Right lobe of liver (tissue), 6 donors: ENCODE data around the gene ZNF620. TPM values are rescaled to one million over a fixed set of nuclear protein-coding genes. Genes with fewer than 3 reads are reported as not detected.
"Not testable (repeated sequence)": the region's sequence is repeated elsewhere in the genome, so short reads cannot be mapped to it uniquely, and the experiment has no call there.

Experiments used
- ATAC-seq, 4 donors: fragments of 200-7000 bp; cut with Tn5 transposase; one replicate each; pipeline ENCODE4 v1.9.1; 2020; ENCODE audit warnings: mild to moderate bottlenecking in 4 of 4, moderate library complexity in 4 of 4
- DNase-seq, 3 donors: peaks; one replicate each; pipeline ENCODE4 v3.0.0-alpha.2; 2020
- H3K27ac ChIP-seq, 3 donors: fragments of 200-600 bp; one replicate each; pipeline ENCODE4 v1.8.0; 2022
- H3K27me3 ChIP-seq, 2 donors: fragments of 200-600 bp; one replicate each; pipeline ENCODE4 v1.8.0; 2022
- H3K36me3 ChIP-seq, 4 donors: fragments of 200-600 bp; sonication (generic) in 1 of 4; one replicate each; pipeline versions ENCODE4 v1.5.1 to v1.8.0; 2017 to 2022; ENCODE audit warnings: control low read depth in 1 of 4
- H3K4me1 ChIP-seq, 4 donors: fragments of 200-600 bp; sonication (generic) in 1 of 4; one replicate each; pipeline versions ENCODE4 v1.5.1 to v1.8.0; 2017 to 2022; ENCODE audit warnings: control low read depth in 1 of 4
- H3K4me3 ChIP-seq, 3 donors: fragments of 200-600 bp; one replicate each; pipeline ENCODE4 v1.8.0; 2022
- H3K9me3 ChIP-seq, 4 donors: fragments of 200-600 bp; sonication (generic) in 1 of 4; one replicate each; pipeline versions ENCODE4 v1.5.1 to v1.8.0; 2017 to 2022; ENCODE audit warnings: control low read depth in 1 of 4
- CTCF ChIP-seq, 4 donors: fragments of 200-600 bp in 3 of 4; fragments of 450-650 bp in 1 of 4; IDR thresholded peaks; one replicate each; pipeline versions ENCODE4 v1.5.1 to v1.8.0; 2016 to 2022; ENCODE audit warnings: antibody characterized with exemption in 4 of 4, mild to moderate bottlenecking in 2 of 4
- POLR2A ChIP-seq: fragments of 450-650 bp; IDR thresholded peaks from one replicate; pipeline ENCODE4 v1.6.1; 2017; ENCODE audit warnings: antibody characterized with exemption, mild to moderate bottlenecking
- WGBS: methylation state at CpG from one replicate; pipeline ENCODE4 v1.1.6; 2018; ENCODE audit warnings: low coverage, low lambda C conversion rate; ENCODE audit not compliant: insufficient coverage; ENCODE audit errors: missing lambda C conversion rate; 5-methylcytosine and 5-hydroxymethylcytosine counted together
- intact Hi-C, 2 donors: fragments of 100-400 bp; cut with DNase I; formaldehyde crosslinking; loops; one replicate each; pipeline versions ENCODE4 v1.11.2 to v1.14.1; 2022
- total RNA-seq, 6 experiments: library from RNA; depleted of rRNA in 2 of 6; stranded (reverse); fragments of >200 nt in 2 of 6; fragmentation: NEBNext Ultra II Directional in 3 of 6; extraction: Animal tissue kit (Norgen Biotek cat#: 25700) in 3 of 6; gene quantifications; one replicate each; pipeline versions ENCODE4 v1.1.0 to v1.2.4, GENCODE V29; 2016 to 2023
- donor health status: DM: no; HTN: yes; CAD: no.
- donor health status: DM: no; HTN: no; CAD: no.
- donor health status: DM: no; HTN: no; CAD: no.
- donor health status: DM: no; HTN: yes; CAD: no.
- donor health status: DM: no; HTN: yes; CAD: no.

Gene ZNF620
- total RNA-seq, 6 experiments from 2014 or later = 1.1 to 2.3 (median 1.6) TPM

GRCh38 chr3:40461161-40461560 lies 44.7 kb upstream of the ZNF620 start:
- WGBS = 78% methylated on average over 3 of the region's 3 CpGs
- intact Hi-C loops = no loop called here
- peaks cover 21 to 64% (median 39%) of the 10 kb centered on the region in 4 donors for H3K36me3 ChIP-seq

GRCh38 chr3:40462838-40463237 lies 43.0 kb upstream of the ZNF620 start:
- DNase-seq, H3K4me3 ChIP-seq, H3K9me3 ChIP-seq, H3K27me3 ChIP-seq, H3K27ac ChIP-seq, ATAC-seq, intact Hi-C loops: not testable (repeated sequence)
- Histone ChIP-seq H3K4me1 (peaks cover 0 to 14% (median 6%) of the 10 kb centered on the region in 4 donors), H3K36me3 (peaks cover 21 to 64% (median 39%) of the 10 kb centered on the region in 4 donors)
- WGBS = 92% methylated on average over 6 of the region's 7 CpGs

More at GRCh38 chr3:40461161-40461560, 44.7 kb upstream of the ZNF620 start:
- H3K9me3 ChIP-seq = no peaks in the 10 kb centered on the region
- no peak for DNase-seq
- TF ChIP-seq CTCF (IDR thresholded peaks at IDR 0.05) (no peak), POLR2A (no peak)
- H3K27ac ChIP-seq = no peak overlapping the region
- H3K27me3 ChIP-seq = no peaks in the 10 kb centered on the region
- no peak overlapping the region for H3K4me3 ChIP-seq
- no peak for ATAC-seq
- H3K4me1 ChIP-seq = peaks cover 0 to 15% (median 6%) of the 10 kb centered on the region in 4 donors

- Histone ChIP-seq H3K9me3 (no peaks in the 10 kb centered on the region), H3K36me3 (peaks cover 21 to 61% (median 37%) of the 10 kb centered on the region in 4 donors), H3K4me3 (no peak overlapping the region), H3K27me3 (no peaks in the 10 kb centered on the region), H3K27ac (no peak overlapping the region), H3K4me1 (peaks cover 0 to 7% (median 3%) of the 10 kb centered on the region in 4 donors)
- WGBS = 95% methylated on average over 2 of the region's 2 CpGs
- intact Hi-C loops = no loop called here
- no peak for DNase-seq
- TF ChIP-seq CTCF (IDR thresholded peaks at IDR 0.05) (no peak), POLR2A (no peak)
- no peak for ATAC-seq
Observed at GRCh38 chr3:40463579-40463978, 42.3 kb upstream of the ZNF620 start.

GRCh38 chr3:40464339-40465110 lies 41.3 kb upstream of the ZNF620 start:
- intact Hi-C loops = no loop called here
- no peak for ATAC-seq
- DNase-seq = no peak
- Histone ChIP-seq H3K27me3 (no peaks in the 10 kb centered on the region), H3K4me3 (no peak overlapping the region), H3K9me3 (no peaks in the 10 kb centered on the region), H3K36me3 (peaks cover 12 to 51% (median 32%) of the 10 kb centered on the region in 4 donors), H3K27ac (no peak overlapping the region), H3K4me1 (peaks cover 0 to 3% (median 0%) of the 10 kb centered on the region in 4 donors)
- no peak for TF ChIP-seq CTCF (IDR thresholded peaks at IDR 0.05)
- TF ChIP-seq POLR2A = no peak
- 72% methylated on average over 8 of the region's 9 CpGs for WGBS

- WGBS = 77% methylated on average over 4 of the region's 4 CpGs
- Histone ChIP-seq H3K4me1 (peaks cover 0 to 3% (median 0%) of the 10 kb centered on the region in 4 donors), H3K36me3 (peaks cover 12 to 46% (median 32%) of the 10 kb centered on the region in 4 donors), H3K9me3 (no peaks in the 10 kb centered on the region), H3K27me3 (no peaks in the 10 kb centered on the region), H3K4me3 (no peak overlapping the region), H3K27ac (no peak overlapping the region)
- ATAC-seq = no peak
- no peak for TF ChIP-seq CTCF (IDR thresholded peaks at IDR 0.05)
- TF ChIP-seq POLR2A = no peak
- DNase-seq = no peak
- intact Hi-C loops = no loop called here
Observed at GRCh38 chr3:40465111-40465407, 40.8 kb upstream of the ZNF620 start.
